NT2/D1 (cell line): ENCODE measurements around the gene C1orf115.

ENCODE experiments used
- DNase-seq: peaks from one replicate; pipeline ENCODE4 v3.0.0-alpha.2; 2011; ENCODE audit warnings: low read depth, low spot score
- H3K27me3 ChIP-seq: 2 replicates; pipeline ENCODE4 v1.6.0; 2011; ENCODE audit warnings: mild to moderate bottlenecking; ENCODE audit not compliant: insufficient read length, insufficient read depth
- H3K36me3 ChIP-seq: 2 replicates; pipeline ENCODE4 v1.6.1; 2011; ENCODE audit warnings: mild to moderate bottlenecking, low read length, mixed read lengths; ENCODE audit not compliant: insufficient read depth, insufficient read length
- H3K4me1 ChIP-seq: 2 replicates; pipeline ENCODE4 v1.5.1; 2011; ENCODE audit not compliant: insufficient read depth, insufficient read length
- H3K4me3 ChIP-seq: 2 replicates; pipeline ENCODE4 v1.5.1; 2011; ENCODE audit warnings: low read depth; ENCODE audit not compliant: insufficient read length
- H3K9ac ChIP-seq: 2 replicates; pipeline ENCODE4 v1.6.0; 2011; ENCODE audit warnings: low read depth; ENCODE audit not compliant: insufficient read length
- H3K9me3 ChIP-seq: 2 replicates; pipeline ENCODE4 v1.5.1; 2011; ENCODE audit warnings: mild to moderate bottlenecking, low read length; ENCODE audit not compliant: insufficient read depth
- SUZ12 ChIP-seq: IDR thresholded peaks from 2 replicates; pipeline ENCODE4 v1.6.1; 2011; ENCODE audit not compliant: insufficient read length, insufficient read depth; ENCODE audit errors: extremely low read depth
- YY1 ChIP-seq: IDR thresholded peaks from 2 replicates; pipeline ENCODE4 v1.6.1; 2011; ENCODE audit not compliant: insufficient read length, insufficient read depth
- ZNF274 ChIP-seq: IDR thresholded peaks from 2 replicates; pipeline ENCODE4 v1.6.1; 2011; ENCODE audit warnings: mild to moderate bottlenecking, low read depth, low read length

C1orf115 gene, protein sequence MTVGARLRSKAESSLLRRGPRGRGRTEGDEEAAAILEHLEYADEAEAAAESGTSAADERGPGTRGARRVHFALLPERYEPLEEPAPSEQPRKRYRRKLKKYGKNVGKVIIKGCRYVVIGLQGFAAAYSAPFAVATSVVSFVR

DNA sequence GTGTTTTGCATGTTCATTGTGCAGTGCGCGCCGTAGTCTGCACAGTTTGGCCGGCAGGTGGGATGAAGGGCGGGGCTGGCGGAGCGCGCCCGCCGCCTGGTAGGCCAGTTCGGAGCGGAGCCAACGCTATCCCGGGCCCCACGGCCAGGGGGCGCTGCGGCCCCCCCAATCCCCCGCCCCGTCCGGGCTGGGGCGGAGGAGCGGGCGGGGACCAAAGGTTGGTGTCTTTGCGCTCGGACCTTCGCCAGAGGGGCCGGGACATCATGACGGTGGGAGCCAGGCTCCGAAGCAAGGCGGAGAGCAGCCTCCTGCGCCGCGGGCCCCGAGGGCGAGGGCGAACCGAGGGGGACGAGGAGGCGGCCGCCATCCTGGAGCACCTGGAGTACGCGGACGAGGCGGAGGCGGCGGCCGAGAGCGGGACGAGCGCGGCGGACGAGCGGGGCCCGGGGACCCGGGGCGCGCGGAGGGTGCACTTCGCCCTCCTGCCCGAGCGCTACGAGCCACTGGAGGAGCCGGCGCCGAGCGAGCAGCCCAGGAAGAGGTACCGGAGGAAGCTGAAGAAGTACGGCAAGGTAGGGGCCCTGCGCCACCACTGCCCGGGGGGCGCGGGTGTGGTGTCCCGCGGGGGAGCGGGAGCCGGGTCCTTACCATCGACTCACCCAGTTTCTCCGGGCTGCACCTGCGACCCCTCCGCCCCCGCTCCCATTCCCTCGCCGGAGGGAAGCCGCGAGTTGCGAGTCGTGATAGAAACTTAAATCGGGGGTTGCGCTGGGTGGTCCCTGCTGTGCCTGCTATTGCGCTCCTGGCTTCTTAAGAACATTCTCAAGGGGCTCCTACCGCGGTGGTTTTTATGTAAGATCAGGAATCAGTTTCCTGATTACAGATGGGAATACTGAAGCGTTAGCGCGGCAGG, at the start of gene C1orf115:
Gene C1orf115, plus strand, starts transcription at position 224 of the 913 bp plus-strand sequence. Its CDS starts 40 bp downstream, at position 264.
- peak; percentile 88 for DNase-seq
- no peaks in the 10 kb centered on the region for H3K9me3 ChIP-seq
- H3K36me3 ChIP-seq = no peaks in the 10 kb centered on the region
- no peak for TF ChIP-seq ZNF274
- no peak for TF ChIP-seq SUZ12
- no peak for TF ChIP-seq YY1
- H3K4me3 ChIP-seq = peak within 1 kb of the TSS; percentile 80
- peaks cover 39% of the 10 kb centered on the region for H3K27me3 ChIP-seq
- H3K4me1 ChIP-seq = peaks cover 8% of the 10 kb centered on the region
- H3K9ac ChIP-seq = peak within 1 kb of the TSS; percentile 79

DNA sequence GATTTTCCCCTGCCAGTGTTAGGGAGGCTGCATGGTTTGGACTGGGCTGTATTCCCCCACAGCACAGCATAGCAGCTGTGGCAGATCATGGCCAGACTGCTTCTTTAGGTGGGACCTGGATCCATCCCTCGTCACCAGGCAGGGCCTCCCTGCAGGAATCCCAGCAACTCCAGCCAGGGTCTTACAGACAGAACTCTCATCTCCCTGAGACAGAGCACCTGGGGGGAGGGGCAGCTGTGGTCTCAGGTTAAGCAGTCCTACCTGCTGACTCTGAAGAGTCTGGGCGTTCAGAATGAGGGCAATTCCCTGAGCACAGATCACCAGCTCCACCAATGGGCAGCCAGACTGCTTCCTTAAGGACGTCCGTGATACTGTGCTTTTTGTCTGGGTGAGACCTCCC, 47.9 kb upstream of the C1orf115 start:
- Histone ChIP-seq H3K4me3 (no peak overlapping the region), H3K27me3 (no peaks in the 10 kb centered on the region), H3K9me3 (peaks cover 9% of the 10 kb centered on the region; the same call in 1 of the 2 replicates), H3K4me1 (no peaks in the 10 kb centered on the region), H3K9ac (no peak overlapping the region), H3K36me3 (peaks cover 19% of the 10 kb centered on the region)
- no peak for DNase-seq
- TF ChIP-seq ZNF274 (no peak), YY1 (no peak), SUZ12 (no peak)

DNA sequence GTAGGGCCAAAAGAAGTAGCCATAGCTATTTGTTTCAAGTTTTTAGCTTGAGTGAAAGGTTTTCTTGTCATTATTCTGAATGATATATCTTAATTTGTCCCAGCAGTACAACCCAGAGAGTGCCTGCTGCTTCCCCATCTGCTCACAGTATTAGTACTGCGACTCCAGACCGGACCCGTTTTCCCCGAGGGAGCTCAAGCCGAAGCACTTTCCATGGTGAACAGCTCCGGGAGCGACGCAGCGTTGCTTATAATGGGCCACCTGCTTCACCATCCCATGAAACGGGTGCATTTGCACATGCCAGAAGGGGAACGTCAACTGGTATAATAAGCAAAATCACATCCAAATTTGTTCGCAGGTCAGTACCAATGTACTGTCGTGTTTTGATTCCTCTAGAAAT, 37.2 kb upstream of the C1orf115 start:
- no peak overlapping the region for H3K4me3 ChIP-seq
- no peaks in the 10 kb centered on the region for H3K4me1 ChIP-seq
- H3K27me3 ChIP-seq = no peaks in the 10 kb centered on the region
- H3K9ac ChIP-seq = no peak overlapping the region
- TF ChIP-seq ZNF274 (no peak), SUZ12 (no peak), YY1 (no peak)
- H3K36me3 ChIP-seq = peaks cover 26% of the 10 kb centered on the region
- no peak for DNase-seq
- H3K9me3 ChIP-seq = no peaks in the 10 kb centered on the region

DNA sequence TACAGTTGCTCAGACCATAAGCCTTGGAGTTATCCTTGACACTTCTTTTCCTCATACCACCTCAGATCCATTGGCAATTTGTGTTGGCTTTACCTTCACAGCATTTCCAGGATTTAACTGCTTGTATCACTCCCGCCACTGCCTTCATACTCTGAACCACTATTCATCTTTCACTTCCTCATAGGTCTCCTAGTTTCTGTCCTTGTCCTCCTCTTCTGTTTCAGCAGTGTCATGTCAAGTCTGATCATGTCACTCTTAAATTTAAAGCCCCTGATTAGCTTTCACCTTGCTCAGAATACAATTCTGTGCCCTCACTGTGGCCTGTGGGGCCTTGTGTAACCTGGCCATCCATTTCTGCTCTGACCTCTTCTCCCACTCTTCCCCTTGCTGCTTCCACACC, 34.7 kb upstream of the C1orf115 start:
- no peak overlapping the region for H3K9ac ChIP-seq
- H3K4me3 ChIP-seq = no peak overlapping the region
- TF ChIP-seq SUZ12 (no peak), ZNF274 (no peak), YY1 (no peak)
- H3K9me3 ChIP-seq = no peaks in the 10 kb centered on the region
- peaks cover 26% of the 10 kb centered on the region for H3K36me3 ChIP-seq
- no peaks in the 10 kb centered on the region for H3K27me3 ChIP-seq
- H3K4me1 ChIP-seq = no peaks in the 10 kb centered on the region
- DNase-seq = no peak

DNA sequence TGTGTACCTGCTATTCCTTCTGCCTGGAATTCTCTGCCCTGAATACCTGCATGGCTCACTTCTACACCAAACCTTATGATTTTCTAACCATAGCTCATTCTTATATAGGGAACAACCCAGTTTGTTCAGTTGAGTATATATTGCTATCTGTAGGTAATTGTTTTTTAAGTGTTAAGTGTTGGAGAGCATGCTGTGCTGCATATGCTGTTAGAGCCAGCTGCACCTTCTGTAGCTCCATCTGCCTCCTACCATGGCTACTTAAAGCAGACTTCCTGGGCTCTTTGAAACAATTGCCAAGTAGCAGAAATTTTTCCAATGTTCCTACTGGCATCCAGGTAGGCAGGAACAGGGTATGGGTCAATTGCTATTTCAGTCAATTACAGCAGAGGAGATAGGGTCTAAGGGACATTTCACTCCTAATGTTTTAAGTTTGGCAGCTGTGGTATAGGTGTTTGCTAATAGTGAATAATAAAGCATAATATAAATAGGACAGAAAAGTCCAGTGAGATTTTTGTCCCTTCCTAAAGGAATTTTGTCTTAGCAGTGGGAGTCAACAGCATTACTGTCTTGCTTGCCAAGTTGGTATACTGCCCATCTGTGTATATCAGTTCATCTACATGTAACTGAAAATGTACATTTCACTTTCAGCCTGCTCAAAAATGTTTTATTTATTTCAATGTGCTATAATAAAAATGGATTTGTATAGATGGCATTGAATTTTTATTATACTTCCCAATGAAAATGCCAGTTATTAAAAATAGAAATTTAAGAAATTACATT, 34.0 kb upstream of the C1orf115 start:
- Histone ChIP-seq H3K9me3 (no peaks in the 10 kb centered on the region), H3K36me3 (peaks cover 26% of the 10 kb centered on the region), H3K9ac (no peak overlapping the region), H3K4me3 (no peak overlapping the region), H3K27me3 (no peaks in the 10 kb centered on the region), H3K4me1 (no peaks in the 10 kb centered on the region)
- TF ChIP-seq SUZ12 (no peak), ZNF274 (no peak), YY1 (no peak)
- DNase-seq = no peak

DNA sequence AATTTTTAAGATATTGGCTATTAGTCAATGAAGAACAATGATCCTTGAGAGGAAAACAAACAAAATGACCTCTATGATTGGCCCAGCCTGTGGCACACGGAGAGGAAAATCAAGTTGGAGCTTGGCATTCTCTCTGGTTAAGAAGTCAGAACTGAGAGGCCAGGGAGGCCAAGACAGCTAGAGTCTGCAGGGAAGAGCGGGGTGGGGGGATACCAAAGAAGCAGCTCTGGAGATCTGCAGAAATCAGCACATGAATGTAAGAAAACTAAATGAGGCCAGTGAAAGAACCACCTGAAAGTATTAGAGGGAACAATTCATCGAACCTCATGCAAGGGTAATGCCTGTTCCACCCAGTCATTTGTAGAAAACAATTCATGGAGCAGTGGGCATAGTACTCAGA, 23.8 kb upstream of the C1orf115 start:
- TF ChIP-seq SUZ12 (no peak), YY1 (no peak), ZNF274 (no peak)
- H3K36me3 ChIP-seq = peaks cover 5% of the 10 kb centered on the region
- H3K27me3 ChIP-seq = no peaks in the 10 kb centered on the region
- no peaks in the 10 kb centered on the region for H3K4me1 ChIP-seq
- no peak overlapping the region for H3K9ac ChIP-seq
- no peak overlapping the region for H3K4me3 ChIP-seq
- no peak for DNase-seq
- H3K9me3 ChIP-seq = peaks cover 14% of the 10 kb centered on the region

DNA sequence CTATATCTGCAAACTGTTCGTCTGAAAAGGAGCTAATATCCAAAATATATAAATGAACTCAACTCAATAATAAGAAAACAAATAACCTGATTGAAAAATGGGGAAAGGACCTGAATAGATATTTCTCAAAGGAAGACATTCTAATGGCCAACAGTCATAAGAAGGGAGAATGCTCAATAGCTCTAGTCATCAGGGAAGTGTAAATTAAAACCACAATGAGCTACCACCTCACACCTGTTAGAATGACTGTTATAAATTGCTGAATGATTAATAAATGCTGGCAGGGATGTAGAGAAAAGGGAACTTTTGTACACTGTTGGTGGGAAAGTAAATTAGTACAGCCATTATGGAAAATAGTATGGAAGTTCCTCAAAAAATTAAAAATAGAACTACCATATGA, 21.2 kb upstream of the C1orf115 start:
- Histone ChIP-seq H3K9me3 (peaks cover 14% of the 10 kb centered on the region), H3K4me1 (no peaks in the 10 kb centered on the region), H3K9ac (no peak overlapping the region), H3K27me3 (no peaks in the 10 kb centered on the region), H3K4me3 (no peak overlapping the region), H3K36me3 (no peaks in the 10 kb centered on the region)
- no peak for DNase-seq
- TF ChIP-seq SUZ12 (no peak), YY1 (no peak), ZNF274 (no peak)
